Hepatocyte (in vitro differentiated cells): Measurements from ENCODE around the gene OR2S2. TPM values are rescaled to one million over a fixed set of nuclear protein-coding genes. Genes with fewer than 3 reads are reported as not detected.
A peak's percentile ranks its signal among the peaks of the same experiment; 100 is the strongest.

Experiments used
- DNase-seq: peaks from one replicate; pipeline ENCODE4 v3.0.0-alpha.2; 2016; ENCODE audit warnings: low spot score
- H2AFZ ChIP-seq: fragments of 200-600 bp; sonication (generic); 2 replicates; pipeline ENCODE4 v1.6.0; 2016; ENCODE audit warnings: antibody characterized with exemption, mild to moderate bottlenecking
- H3K27ac ChIP-seq: fragments of 200-600 bp; sonication (generic); 2 replicates; pipeline ENCODE4 v1.5.1; 2016; ENCODE audit warnings: mild to moderate bottlenecking
- H3K27me3 ChIP-seq: fragments of 200-600 bp; sonication (generic); 2 replicates; pipeline ENCODE4 v1.6.1; 2016
- H3K36me3 ChIP-seq: fragments of 200-600 bp; sonication (generic); replicated peaks from 2 replicates; pipeline ENCODE4 v1.5.1; 2016; ENCODE audit warnings: low read depth; ENCODE audit not compliant: insufficient read depth
- H3K4me1 ChIP-seq: fragments of 200-600 bp; sonication (generic); 2 replicates; pipeline ENCODE4 v1.5.1; 2016; ENCODE audit warnings: mild to moderate bottlenecking, moderate library complexity; ENCODE audit not compliant: insufficient read depth
- H3K4me2 ChIP-seq: fragments of 200-600 bp; sonication (generic); 2 replicates; pipeline ENCODE4 v1.6.0; 2016
- H3K4me3 ChIP-seq: fragments of 200-600 bp; sonication (generic); 2 replicates; pipeline ENCODE4 v1.5.1; 2016; ENCODE audit warnings: mild to moderate bottlenecking
- H3K79me2 ChIP-seq: fragments of 200-600 bp; sonication (generic); 2 replicates; pipeline ENCODE4 v1.6.0; 2017; ENCODE audit warnings: mild to moderate bottlenecking
- H3K9me2 ChIP-seq: fragments of 200-600 bp; sonication (generic); replicated peaks from 2 replicates; pipeline ENCODE4 v1.6.0; 2017; ENCODE audit warnings: mild to moderate bottlenecking; ENCODE audit not compliant: insufficient read depth
- H3K9me3 ChIP-seq: fragments of 200-600 bp; sonication (generic); 2 replicates; pipeline ENCODE4 v1.5.1; 2016; ENCODE audit warnings: low read depth, mild to moderate bottlenecking
- H4K20me1 ChIP-seq: fragments of 200-600 bp; sonication (generic); 2 replicates; pipeline ENCODE4 v1.6.0; 2016; ENCODE audit warnings: mild to moderate bottlenecking; ENCODE audit not compliant: insufficient read depth, poor library complexity, severe bottlenecking
- CTCF ChIP-seq: fragments of 200-600 bp; sonication (generic); IDR thresholded peaks from 2 replicates; pipeline ENCODE4 v1.5.1; 2016; ENCODE audit warnings: antibody characterized with exemption, mild to moderate bottlenecking; ENCODE audit not compliant: poor library complexity
- EZH2 ChIP-seq: fragments of 200-600 bp; sonication (generic); IDR thresholded peaks from 2 replicates; pipeline ENCODE4 v1.6.1; 2016; ENCODE audit warnings: antibody characterized with exemption, mild to moderate bottlenecking, borderline replicate concordance
- EZH2phosphoT487 ChIP-seq: fragments of 200-600 bp; sonication (generic); IDR thresholded peaks from one replicate; pipeline ENCODE4 v1.6.1; 2018; ENCODE audit warnings: antibody characterized with exemption, mild to moderate bottlenecking, low read depth, moderate library complexity; ENCODE audit not compliant: unreplicated experiment, severe bottlenecking
- WGBS: methylation state at CpG from one replicate; pipeline ENCODE4 v1.1.6; 2016; ENCODE audit warnings: low lambda C conversion rate; ENCODE audit errors: missing lambda C conversion rate; 5-methylcytosine and 5-hydroxymethylcytosine counted together
- polyA plus RNA-seq: library from polyadenylated mRNA; unstranded; fragments of >200 nt; fragmentation: Nextera tagmentation; extraction: Ambion mirVana; gene quantifications from 2 replicates; pipeline ENCODE4 v1.2.1, GENCODE V29; 2016
- total RNA-seq: library from RNA; depleted of rRNA; stranded (reverse); fragments of >200 nt; gene quantifications from 2 replicates; pipeline ENCODE4 v1.2.3, GENCODE V29; 2014

The OR2S2 gene
- total and polyA plus RNA-seq, 2 experiments from 2014 or later, result 0.27 TPM; not detected in 1

GRCh38 chr9:35928591-35929452, 29.1 kb downstream of the OR2S2 start:
- WGBS, result 86% methylated on average over 9 of the region's 9 CpGs
- Histone ChIP-seq H4K20me1 (no peaks in the 10 kb centered on the region), H3K79me2 (no peaks in the 10 kb centered on the region), H3K4me1 (peaks cover 2% of the 10 kb centered on the region), H3K9me3 (no peaks in the 10 kb centered on the region), H3K27me3 (no peaks in the 10 kb centered on the region), H3K9me2 (no peaks in the 10 kb centered on the region), H3K4me3 (no peak overlapping the region), H3K36me3 (no peaks in the 10 kb centered on the region), H3K27ac (no peak overlapping the region), H2AFZ (no peak overlapping the region), H3K4me2 (no peak overlapping the region)
- no peak for DNase-seq
- TF ChIP-seq EZH2 (no peak), CTCF (no peak)

GRCh38 chr9:35923927-35924763, 33.8 kb downstream of the OR2S2 start:
- H3K9me3 ChIP-seq, result no peaks in the 10 kb centered on the region
- H3K4me2 ChIP-seq, result no peak overlapping the region
- no peaks in the 10 kb centered on the region for H3K9me2 ChIP-seq
- no peak overlapping the region for H3K4me3 ChIP-seq
- peak; percentile 57 for DNase-seq
- WGBS, result 70% methylated on average over 9 of the region's 9 CpGs
- H3K27me3 ChIP-seq, result no peaks in the 10 kb centered on the region
- H4K20me1 ChIP-seq, result no peaks in the 10 kb centered on the region
- H3K79me2 ChIP-seq, result no peaks in the 10 kb centered on the region
- no peaks in the 10 kb centered on the region for H3K36me3 ChIP-seq
- H3K27ac ChIP-seq, result peak overlapping the region; percentile 44
- no peak for TF ChIP-seq CTCF
- no peak for TF ChIP-seq EZH2phosphoT487
- no peak for TF ChIP-seq EZH2
- peak overlapping the region; percentile 11 for H2AFZ ChIP-seq
- peaks cover 17% of the 10 kb centered on the region for H3K4me1 ChIP-seq

GRCh38 chr9:35923598-35923926, 34.4 kb downstream of the OR2S2 start:
- TF ChIP-seq EZH2 (no peak), EZH2phosphoT487 (no peak), CTCF (no peak)
- Histone ChIP-seq H3K27ac (peak overlapping the region; percentile 44), H4K20me1 (no peaks in the 10 kb centered on the region), H2AFZ (peak overlapping the region; percentile 11), H3K4me2 (no peak overlapping the region), H3K36me3 (no peaks in the 10 kb centered on the region), H3K4me1 (peaks cover 23% of the 10 kb centered on the region), H3K9me2 (no peaks in the 10 kb centered on the region), H3K9me3 (no peaks in the 10 kb centered on the region), H3K27me3 (no peaks in the 10 kb centered on the region), H3K79me2 (no peaks in the 10 kb centered on the region), H3K4me3 (no peak overlapping the region)
- DNase-seq, result no peak
- WGBS, result 86% methylated on average over 1 of the region's 1 CpG
